ENCODE data around the gene TRIM32. TPM values are rescaled to one million over a fixed set of nuclear protein-coding genes. Genes with fewer than 3 reads are reported as not detected.

The TRIM32 gene
- polyA plus RNA-seq, 1 experiment, result 35.1 TPM

DNA sequence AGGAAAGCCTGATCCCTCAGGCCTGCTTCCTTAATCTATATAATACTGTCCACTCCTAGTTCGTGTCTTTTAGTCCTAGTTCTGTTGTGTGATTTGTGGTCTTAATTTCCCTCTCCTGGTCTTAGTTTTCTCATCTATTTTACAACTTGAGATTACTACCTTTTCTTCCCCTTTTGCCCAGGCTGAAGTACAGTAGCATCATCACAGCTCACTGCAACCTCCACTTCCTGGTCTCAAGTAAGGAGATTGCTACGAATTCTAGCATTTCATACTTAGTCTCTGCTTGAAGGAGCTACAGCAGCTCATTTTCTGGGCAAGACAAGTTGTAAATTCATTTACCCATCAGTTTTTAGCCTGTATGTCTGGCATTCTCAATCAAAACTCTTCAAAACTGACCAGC lies 5.5 kb downstream of the TRIM32 start:
- ChIA-PET CTCF (no interaction called here), POLR2A (no interaction called here)
- no peaks in the 10 kb centered on the region; the same call in 1 of the 2 replicates for H3K36me3 ChIP-seq (ENCODE audit: control insufficient read depth, insufficient read depth, low read length)
- no peak overlapping the region for H3K4me3 ChIP-seq (ENCODE audit: low read depth, low read length)
- no peak for TF ChIP-seq CTCF (IDR thresholded peaks at IDR 0.05; ENCODE audit: insufficient read depth, low read depth, low read length)
- H3K27me3 ChIP-seq (ENCODE audit: control insufficient read depth, insufficient read depth, low read length), result no peaks in the 10 kb centered on the region
- no peak for DNase-seq (ENCODE audit: low read depth)

DNA sequence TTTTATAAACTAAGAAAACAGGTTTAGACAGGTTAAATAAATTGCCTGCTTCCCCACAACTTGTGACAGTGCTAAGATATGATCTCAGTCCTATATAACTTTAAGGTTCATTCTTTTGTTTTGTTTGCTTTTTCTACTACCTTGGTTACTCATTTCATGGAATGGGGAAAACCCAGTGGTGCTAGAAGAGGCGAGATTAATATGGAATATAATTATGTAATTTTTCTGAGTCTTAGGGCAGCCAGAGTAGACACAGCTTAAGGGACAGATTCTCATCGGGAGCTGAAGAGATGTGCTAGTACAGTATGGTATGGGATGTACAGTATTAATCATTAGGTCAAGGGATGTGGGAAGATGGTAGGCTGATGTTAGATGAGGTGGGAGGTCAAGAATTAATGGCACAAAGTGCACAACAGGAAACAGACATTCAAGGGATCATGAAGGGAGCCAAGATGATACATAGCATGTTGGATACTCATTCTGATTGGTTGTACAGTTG lies 6.2 kb downstream of the TRIM32 start:
- Histone ChIP-seq H3K36me3 (ENCODE audit: control insufficient read depth, insufficient read depth, low read length) (peaks cover 7% of the 10 kb centered on the region), H3K4me3 (ENCODE audit: low read depth, low read length) (no peak overlapping the region), H3K27me3 (ENCODE audit: control insufficient read depth, insufficient read depth, low read length) (no peaks in the 10 kb centered on the region)
- no peak for DNase-seq (ENCODE audit: low read depth)
- TF ChIP-seq CTCF (IDR thresholded peaks at IDR 0.05; ENCODE audit: insufficient read depth, low read depth, low read length), result no peak
- CTCF ChIA-PET, result no interaction called here
- POLR2A ChIA-PET, result interaction anchor here (0.6 kb wide), 1 partner anchor 17 kb away, joined by 3 read pairs; no protein-coding TSS in a partner anchor

GRCh38 chr9:116694785-116695291 lies 7.7 kb downstream of the TRIM32 start:
- ChIA-PET CTCF (no interaction called here), POLR2A (no interaction called here)
- TF ChIP-seq CTCF (IDR thresholded peaks at IDR 0.05; ENCODE audit: insufficient read depth, low read depth, low read length), result no peak
- H3K4me3 ChIP-seq (ENCODE audit: low read depth, low read length), result no peak overlapping the region
- no peak for DNase-seq (ENCODE audit: low read depth)
- peaks cover 20% of the 10 kb centered on the region for H3K36me3 ChIP-seq (ENCODE audit: control insufficient read depth, insufficient read depth, low read length)
- H3K27me3 ChIP-seq (ENCODE audit: control insufficient read depth, insufficient read depth, low read length), result no peaks in the 10 kb centered on the region

DNA sequence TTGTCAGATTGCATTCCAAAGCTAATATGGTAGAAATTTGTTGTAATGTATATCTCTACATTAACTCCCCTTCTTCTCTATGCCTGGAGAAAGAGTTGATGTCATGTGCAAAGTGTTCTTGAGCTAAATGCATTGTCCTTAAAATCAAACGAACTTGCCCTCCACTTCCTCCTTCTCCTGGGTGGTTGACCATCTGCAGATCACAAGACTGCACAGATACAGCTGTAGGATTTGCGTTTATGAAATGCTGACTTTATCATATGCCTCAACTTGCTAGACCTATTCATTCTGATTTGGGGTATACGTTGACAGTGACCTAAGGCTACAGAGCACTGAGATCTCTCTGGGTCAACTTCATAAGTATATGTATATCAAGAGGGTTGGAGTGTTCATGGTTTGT lies 8.3 kb downstream of the TRIM32 start:
- DNase-seq (ENCODE audit: low read depth), result no peak
- no peak for TF ChIP-seq CTCF (IDR thresholded peaks at IDR 0.05; ENCODE audit: insufficient read depth, low read depth, low read length)
- ChIA-PET CTCF (no interaction called here), POLR2A (no interaction called here)
- Histone ChIP-seq H3K27me3 (ENCODE audit: control insufficient read depth, insufficient read depth, low read length) (no peaks in the 10 kb centered on the region), H3K4me3 (ENCODE audit: low read depth, low read length) (no peak overlapping the region), H3K36me3 (ENCODE audit: control insufficient read depth, insufficient read depth, low read length) (peaks cover 22% of the 10 kb centered on the region)

GRCh38 chr9:116697362-116697761 lies 10.3 kb downstream of the TRIM32 start:
- POLR2A ChIA-PET, result no interaction called here
- TF ChIP-seq CTCF (IDR thresholded peaks at IDR 0.05; ENCODE audit: insufficient read depth, low read depth, low read length), result no peak
- Histone ChIP-seq H3K36me3 (ENCODE audit: control insufficient read depth, insufficient read depth, low read length) (peaks cover 22% of the 10 kb centered on the region), H3K27me3 (ENCODE audit: control insufficient read depth, insufficient read depth, low read length) (no peaks in the 10 kb centered on the region), H3K4me3 (ENCODE audit: low read depth, low read length) (no peak overlapping the region)
- DNase-seq (ENCODE audit: low read depth), result peak; percentile 70
- CTCF ChIA-PET, result interaction anchor here (1.1 kb wide), 1 partner anchor 19 kb away, joined by 3 read pairs; no protein-coding TSS in a partner anchor
